Activated CD8-positive, alpha-beta memory T cell treated with anti-CD3 and anti-CD28 coated beads, Interleukin-2, amount 10 ng/mL, durations not matched to agents 7 days and 5 days (primary cell): ENCODE results near the gene MORC1. TPM values are rescaled to one million over a fixed set of nuclear protein-coding genes. Genes with fewer than 3 reads are reported as not detected.
"Not testable (repeated sequence)": the region's sequence is repeated elsewhere in the genome, so short reads cannot be mapped to it uniquely, and the experiment has no call there.

ENCODE experiments used
- ATAC-seq: fragments of 150-1000 bp; cut with Tn5 transposase; one replicate; pipeline ENCODE4 v1.10.0; 2021; ENCODE audit warnings: moderate library complexity
- CTCF ChIA-PET: fragments of 350-600 bp; sonication (Branson Sonifier 250); formaldehyde crosslinking; loops from one replicate; lab custom pipeline; 2021; ENCODE audit warnings: antibody characterized with exemption; lab: Charles Lee
- DNase-seq: peaks from one replicate; pipeline ENCODE4 v3.0.0-alpha.2; 2020
- H3K27ac Mint-ChIP-seq: one replicate; pipeline ENCODE4 v1.8.0; 2021; ENCODE audit warnings: mild to moderate bottlenecking, mixed read lengths
- H3K27me3 Mint-ChIP-seq: one replicate; pipeline ENCODE4 v1.8.0; 2021; ENCODE audit warnings: mixed read lengths
- H3K36me3 Mint-ChIP-seq: one replicate; pipeline ENCODE4 v1.8.0; 2021; ENCODE audit warnings: mild to moderate bottlenecking, mixed read lengths
- H3K4me1 Mint-ChIP-seq: one replicate; pipeline ENCODE4 v1.8.0; 2021; ENCODE audit warnings: mixed read lengths
- H3K4me3 Mint-ChIP-seq: one replicate; pipeline ENCODE4 v1.8.0; 2021; ENCODE audit warnings: mild to moderate bottlenecking, moderate library complexity, mixed read lengths
- H3K9me3 Mint-ChIP-seq: one replicate; pipeline ENCODE4 v1.8.0; 2022; ENCODE audit warnings: low read depth, mixed read lengths
- total RNA-seq, 2 experiments: library from RNA; stranded (reverse); gene quantifications; one replicate each; pipeline ENCODE4 v1.2.3, GENCODE V29; 2021

The MORC1 gene
- total RNA-seq = not detected

- no peak within 1 kb of the TSS for H3K27ac Mint-ChIP-seq
- H3K36me3 Mint-ChIP-seq = no peaks in the 10 kb centered on the region
- ATAC-seq (no peak), DNase-seq (no peak)
- no peaks in the 10 kb centered on the region for H3K9me3 Mint-ChIP-seq
- peaks cover 12% of the 10 kb centered on the region for H3K27me3 Mint-ChIP-seq
- no peak within 1 kb of the TSS for H3K4me3 Mint-ChIP-seq
- H3K4me1 Mint-ChIP-seq = no peaks in the 10 kb centered on the region
- CTCF ChIA-PET = no interaction called here
Observed at GRCh38 chr3:109117939-109118338, at the start of gene MORC1. Gene MORC1 (minus strand): TSS chr3:109118134. CDS start chr3:109118059, 75 bp downstream.

- H3K9me3 Mint-ChIP-seq = no peaks in the 10 kb centered on the region
- H3K4me1 Mint-ChIP-seq = no peaks in the 10 kb centered on the region
- no peaks in the 10 kb centered on the region for H3K27me3 Mint-ChIP-seq
- DNase-seq (no peak), ATAC-seq (no peak)
- H3K36me3 Mint-ChIP-seq = no peaks in the 10 kb centered on the region
- CTCF ChIA-PET = no interaction called here
- H3K27ac Mint-ChIP-seq = no peak overlapping the region
- no peak overlapping the region for H3K4me3 Mint-ChIP-seq
Observed at GRCh38 chr3:109165905-109166304, 48.0 kb upstream of the MORC1 start.

- no peak for DNase-seq
- no peaks in the 10 kb centered on the region for H3K27me3 Mint-ChIP-seq
- no peak for ATAC-seq
- no peaks in the 10 kb centered on the region for H3K9me3 Mint-ChIP-seq
- CTCF ChIA-PET = interaction anchor here (0.6 kb wide), 1 partner anchor 49 kb away, joined by 3 read pairs; no protein-coding TSS in a partner anchor
- H3K4me1 Mint-ChIP-seq = no peaks in the 10 kb centered on the region
- H3K4me3 Mint-ChIP-seq = no peak overlapping the region
- no peaks in the 10 kb centered on the region for H3K36me3 Mint-ChIP-seq
- no peak overlapping the region for H3K27ac Mint-ChIP-seq
Observed at GRCh38 chr3:109161487-109162123, 43.7 kb upstream of the MORC1 start.

GRCh38 chr3:109155828-109156227, 37.9 kb upstream of the MORC1 start:
- Mint-ChIP-seq H3K27ac (no peak overlapping the region), H3K4me1 (no peaks in the 10 kb centered on the region), H3K27me3 (peaks cover 3% of the 10 kb centered on the region), H3K9me3 (peaks cover 3% of the 10 kb centered on the region), H3K36me3 (no peaks in the 10 kb centered on the region), H3K4me3 (no peak overlapping the region)
- DNase-seq = no peak
- ATAC-seq = no peak
- CTCF ChIA-PET = no interaction called here

- Mint-ChIP-seq H3K4me1 (no peaks in the 10 kb centered on the region), H3K9me3 (peaks cover 3% of the 10 kb centered on the region), H3K27ac (no peak overlapping the region), H3K36me3 (no peaks in the 10 kb centered on the region), H3K27me3 (peaks cover 3% of the 10 kb centered on the region), H3K4me3 (no peak overlapping the region)
- DNase-seq (no peak), ATAC-seq (no peak)
- CTCF ChIA-PET = no interaction called here
Observed at GRCh38 chr3:109154979-109155378, 37.0 kb upstream of the MORC1 start.

- H3K4me3 Mint-ChIP-seq = no peak overlapping the region
- CTCF ChIA-PET = no interaction called here
- DNase-seq (no peak), ATAC-seq (no peak)
- H3K9me3 Mint-ChIP-seq = peaks cover 3% of the 10 kb centered on the region
- H3K27ac Mint-ChIP-seq = no peak overlapping the region
- peaks cover 3% of the 10 kb centered on the region for H3K27me3 Mint-ChIP-seq
- H3K36me3 Mint-ChIP-seq = no peaks in the 10 kb centered on the region
- H3K4me1 Mint-ChIP-seq = no peaks in the 10 kb centered on the region
Observed at GRCh38 chr3:109152320-109152719, 34.4 kb upstream of the MORC1 start.

GRCh38 chr3:109149078-109149477, 31.1 kb upstream of the MORC1 start:
- no peak for ATAC-seq
- Mint-ChIP-seq H3K27me3 (peaks cover 4% of the 10 kb centered on the region), H3K4me1 (no peaks in the 10 kb centered on the region), H3K36me3 (no peaks in the 10 kb centered on the region), H3K9me3 (peaks cover 2% of the 10 kb centered on the region), H3K27ac (no peak overlapping the region), H3K4me3 (no peak overlapping the region)
- CTCF ChIA-PET = no interaction called here
- DNase-seq = no peak

GRCh38 chr3:109143646-109144045, 25.7 kb upstream of the MORC1 start:
- H3K4me1 Mint-ChIP-seq = no peaks in the 10 kb centered on the region
- H3K9me3 Mint-ChIP-seq = no peaks in the 10 kb centered on the region
- DNase-seq = no peak
- H3K36me3 Mint-ChIP-seq = no peaks in the 10 kb centered on the region
- H3K4me3 Mint-ChIP-seq = no peak overlapping the region
- ATAC-seq = no peak
- CTCF ChIA-PET = interaction anchor here (0.7 kb wide), 1 partner anchor 61 kb away, joined by 3 read pairs; no protein-coding TSS in a partner anchor
- H3K27ac Mint-ChIP-seq = no peak overlapping the region
- H3K27me3 Mint-ChIP-seq = peaks cover 2% of the 10 kb centered on the region

GRCh38 chr3:109140318-109140717, 22.4 kb upstream of the MORC1 start:
- Mint-ChIP-seq H3K4me1 (no peaks in the 10 kb centered on the region), H3K4me3 (no peak overlapping the region), H3K36me3 (no peaks in the 10 kb centered on the region), H3K27ac (no peak overlapping the region), H3K9me3 (no peaks in the 10 kb centered on the region), H3K27me3 (peaks cover 2% of the 10 kb centered on the region)
- DNase-seq (no peak), ATAC-seq (no peak)
- CTCF ChIA-PET = no interaction called here

- H3K4me3 Mint-ChIP-seq = no peak overlapping the region
- H3K4me1 Mint-ChIP-seq = no peaks in the 10 kb centered on the region
- H3K9me3 Mint-ChIP-seq = no peaks in the 10 kb centered on the region
- H3K36me3 Mint-ChIP-seq = no peaks in the 10 kb centered on the region
- no peaks in the 10 kb centered on the region for H3K27me3 Mint-ChIP-seq
- ATAC-seq (no peak), DNase-seq (no peak)
- H3K27ac Mint-ChIP-seq = no peak overlapping the region
- CTCF ChIA-PET = no interaction called here
Observed at GRCh38 chr3:109137761-109138160, 19.8 kb upstream of the MORC1 start.

GRCh38 chr3:109136523-109136922, 18.6 kb upstream of the MORC1 start, which contains the start of gene C3orf85:
Gene C3orf85 (plus strand): TSS chr3:109136719. CDS start chr3:109136848, 129 bp downstream.
- Mint-ChIP-seq H3K4me1 (no peaks in the 10 kb centered on the region), H3K4me3 (no peak within 1 kb of the TSS), H3K9me3 (no peaks in the 10 kb centered on the region), H3K36me3 (no peaks in the 10 kb centered on the region), H3K27me3 (no peaks in the 10 kb centered on the region), H3K27ac (no peak within 1 kb of the TSS)
- no peak for DNase-seq
- no peak for ATAC-seq
- CTCF ChIA-PET = no interaction called here

GRCh38 chr3:109133474-109133816, 15.5 kb upstream of the MORC1 start:
- CTCF ChIA-PET, ATAC-seq, DNase-seq, H3K9me3 Mint-ChIP-seq, H3K27me3 Mint-ChIP-seq, H3K27ac Mint-ChIP-seq, H3K4me1 Mint-ChIP-seq, H3K4me3 Mint-ChIP-seq, H3K36me3 Mint-ChIP-seq: not testable (repeated sequence)

GRCh38 chr3:109132801-109133473, 15.0 kb upstream of the MORC1 start:
- DNase-seq (no peak), ATAC-seq (no peak)
- H3K4me3 Mint-ChIP-seq = no peak overlapping the region
- H3K9me3 Mint-ChIP-seq = no peaks in the 10 kb centered on the region
- no peaks in the 10 kb centered on the region for H3K27me3 Mint-ChIP-seq
- no peak overlapping the region for H3K27ac Mint-ChIP-seq
- CTCF ChIA-PET = no interaction called here
- H3K4me1 Mint-ChIP-seq = no peaks in the 10 kb centered on the region
- H3K36me3 Mint-ChIP-seq = no peaks in the 10 kb centered on the region

- H3K9me3 Mint-ChIP-seq = no peaks in the 10 kb centered on the region
- CTCF ChIA-PET = interaction anchor here (0.5 kb wide), 1 partner anchor 19 kb away, joined by 3 read pairs; no protein-coding TSS in a partner anchor
- ATAC-seq = no peak
- H3K27ac Mint-ChIP-seq = no peak overlapping the region
- no peaks in the 10 kb centered on the region for H3K36me3 Mint-ChIP-seq
- no peak overlapping the region for H3K4me3 Mint-ChIP-seq
- no peak for DNase-seq
- H3K4me1 Mint-ChIP-seq = no peaks in the 10 kb centered on the region
- no peaks in the 10 kb centered on the region for H3K27me3 Mint-ChIP-seq
Observed at GRCh38 chr3:109131276-109131675, 13.3 kb upstream of the MORC1 start.
